Activated naive CD4-positive, alpha-beta T cell treated with anti-CD3 and anti-CD28 coated beads, Interleukin-2, amount 50 U/mL, for 72 hours (primary cell): ENCODE measurements around the gene POU6F1. TPM values are rescaled to one million over a fixed set of nuclear protein-coding genes. Genes with fewer than 3 reads are reported as not detected.
"Not testable (repeated sequence)": the region's sequence is repeated elsewhere in the genome, so short reads cannot be mapped to it uniquely, and the experiment has no call there.

Experiments
- ATAC-seq, 2 donors: fragments of 150-1000 bp; cut with Tn5 transposase; 2 replicates each; pipeline ENCODE4 v1.10.0; 2021; ENCODE audit warnings: mild to moderate bottlenecking in 2 of 2, moderate library complexity in 2 of 2
- DNase-seq, 2 donors: peaks; one replicate each; pipeline ENCODE4 v3.0.0; 2021 to 2022; ENCODE audit warnings: low spot score in 2 of 2
- H3K27ac Mint-ChIP-seq, 2 donors: one replicate each; pipeline ENCODE4 v1.8.0; 2022; ENCODE audit warnings: mild to moderate bottlenecking in 2 of 2, mixed read lengths in 2 of 2
- H3K36me3 Mint-ChIP-seq, 2 donors: one replicate each; pipeline ENCODE4 v1.8.0; 2022; ENCODE audit warnings: mixed read lengths in 2 of 2
- H3K9me3 Mint-ChIP-seq, 2 donors: one replicate each; pipeline ENCODE4 v1.8.0; 2022; ENCODE audit warnings: mixed read lengths in 2 of 2
- total RNA-seq, 2 donors: library from RNA; stranded (reverse); gene quantifications; one replicate each; pipeline ENCODE4 v1.2.3, GENCODE V29; 2022

POU6F1 gene
- total RNA-seq, 2 donors from 2014 or later, result 7.3 to 14.9 TPM

DNA sequence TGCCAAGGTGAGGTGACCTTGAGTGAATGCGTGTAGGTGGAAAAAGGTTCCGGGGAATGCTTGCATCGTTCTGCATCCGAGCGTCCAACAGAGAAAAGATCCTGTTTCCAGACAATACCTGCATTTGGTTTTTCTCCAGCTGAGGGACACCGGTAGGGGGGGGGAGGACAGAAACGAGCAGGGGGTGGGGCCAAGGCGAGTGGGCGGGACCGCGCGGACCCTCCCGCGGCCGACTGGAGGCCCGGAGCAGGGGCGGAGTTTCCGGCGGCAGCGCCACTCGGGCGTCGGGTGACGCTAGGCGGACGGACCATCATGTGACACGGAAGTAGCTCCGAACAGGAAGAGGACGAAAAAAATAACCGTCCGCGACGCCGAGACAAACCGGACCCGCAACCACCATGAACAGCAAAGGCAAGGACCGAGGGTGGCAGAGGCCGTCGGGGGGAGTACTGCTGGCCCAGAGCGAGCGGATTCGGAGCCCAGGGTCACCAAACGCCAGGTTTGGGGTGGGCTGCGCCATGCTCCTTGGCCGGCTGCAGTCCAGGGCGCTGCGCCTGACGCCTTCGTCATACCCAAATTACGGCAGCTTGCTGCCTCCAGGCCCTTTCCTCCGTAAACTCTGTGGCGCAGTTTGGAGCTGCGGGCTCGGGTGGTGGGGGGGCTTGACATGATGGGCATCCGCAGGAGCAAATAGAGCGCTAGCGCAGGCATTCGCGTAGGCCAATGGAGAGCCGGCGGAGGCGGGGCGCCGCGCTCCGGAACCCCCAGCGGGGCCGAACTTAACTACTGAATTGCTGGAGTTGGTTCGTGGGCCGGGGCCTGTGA, 20.9 kb upstream of the POU6F1 start, which contains the start of gene DAZAP2:
Gene DAZAP2, plus strand, starts transcription at position 317 of the 825 bp plus-strand sequence. Its CDS starts 82 bp downstream, at position 399.
- Mint-ChIP-seq H3K27ac (peak within 1 kb of the TSS; percentile 100), H3K36me3 (peaks cover 26 to 43% of the 10 kb centered on the region in 2 donors), H3K9me3 (no peaks in the 10 kb centered on the region)
- DNase-seq (peak; percentile 92 to 95), ATAC-seq (peak; percentile 94 to 96)

- peaks cover 26 to 41% of the 10 kb centered on the region in 2 donors for H3K36me3 Mint-ChIP-seq
- no peaks in the 10 kb centered on the region for H3K9me3 Mint-ChIP-seq
- peak overlapping the region; percentile 100 for H3K27ac Mint-ChIP-seq
- ATAC-seq (peak; percentile 6 to 8), DNase-seq (no peak)
These were observed 20.2 kb upstream of the POU6F1 start for GRCh38 chr12:51238037-51238509.

GRCh38 chr12:51234530-51234929, 16.7 kb upstream of the POU6F1 start:
- H3K36me3 Mint-ChIP-seq, result peaks cover 9 to 10% of the 10 kb centered on the region in 2 donors
- no peaks in the 10 kb centered on the region for H3K9me3 Mint-ChIP-seq
- ATAC-seq (no peak), DNase-seq (no peak)
- no peak overlapping the region for H3K27ac Mint-ChIP-seq

DNA sequence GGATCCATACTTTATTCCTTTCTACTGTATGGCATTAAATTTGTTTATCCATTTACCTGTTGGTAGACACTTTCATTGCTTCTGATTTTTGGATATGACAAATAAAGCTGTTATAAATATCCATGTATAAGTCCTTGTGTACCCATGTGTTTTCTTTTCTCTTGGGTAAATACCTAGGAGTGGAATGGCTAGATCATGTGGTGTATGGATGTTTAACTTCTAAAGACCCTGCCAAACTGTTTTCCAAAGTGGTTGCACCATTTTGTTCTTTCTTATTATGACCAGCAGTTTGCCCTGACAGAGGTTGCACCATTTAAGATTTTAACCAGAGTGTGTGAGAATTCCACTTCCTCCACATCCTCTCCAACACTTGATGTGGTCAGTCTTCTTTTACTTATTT, 14.8 kb upstream of the POU6F1 start:
- H3K27ac Mint-ChIP-seq, result no peak overlapping the region
- no peak for ATAC-seq

GRCh38 chr12:51229116-51229809, 11.4 kb upstream of the POU6F1 start:
- no peak for DNase-seq
- H3K36me3 Mint-ChIP-seq, result no peaks in the 10 kb centered on the region
- H3K27ac Mint-ChIP-seq, result no peak overlapping the region
- ATAC-seq, result no peak
- no peaks in the 10 kb centered on the region for H3K9me3 Mint-ChIP-seq

More for the DNA sequence above, 14.8 kb upstream of the POU6F1 start:
- Mint-ChIP-seq H3K36me3 (no peaks in the 10 kb centered on the region), H3K9me3 (no peaks in the 10 kb centered on the region)
- DNase-seq, result no peak

GRCh38 chr12:51227962-51228361, 10.1 kb upstream of the POU6F1 start:
- H3K27ac Mint-ChIP-seq, result no peak overlapping the region
- H3K9me3 Mint-ChIP-seq, result no peaks in the 10 kb centered on the region
- no peak for ATAC-seq
- no peak for DNase-seq
- no peaks in the 10 kb centered on the region for H3K36me3 Mint-ChIP-seq

GRCh38 chr12:51227112-51227511, 9.2 kb upstream of the POU6F1 start:
- not testable (repeated sequence) for DNase-seq, H3K36me3 Mint-ChIP-seq, H3K27ac Mint-ChIP-seq, ATAC-seq, H3K9me3 Mint-ChIP-seq

DNA sequence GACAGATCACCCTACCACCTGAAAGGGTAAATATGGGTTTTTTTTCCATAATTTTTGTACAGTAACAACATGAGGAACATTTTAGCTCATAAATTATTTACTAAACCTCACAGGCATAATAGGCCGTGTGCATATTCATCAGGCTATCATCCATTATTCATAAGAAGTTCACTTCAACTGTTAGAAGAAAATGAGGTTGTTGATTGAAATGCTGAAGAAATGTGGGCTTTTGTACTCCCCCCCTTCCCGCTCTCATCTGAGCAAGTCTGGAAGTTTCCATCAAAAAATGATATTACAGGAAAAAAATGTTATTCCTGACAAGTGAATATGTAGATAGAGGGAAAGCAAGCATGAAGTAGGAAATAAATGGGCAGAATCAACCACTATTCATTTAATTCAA, 7.9 kb upstream of the POU6F1 start:
- H3K9me3 Mint-ChIP-seq, result no peaks in the 10 kb centered on the region
- ATAC-seq (no peak), DNase-seq (no peak)
- H3K27ac Mint-ChIP-seq, result no peak overlapping the region
- no peaks in the 10 kb centered on the region for H3K36me3 Mint-ChIP-seq

- H3K36me3 Mint-ChIP-seq, result no peaks in the 10 kb centered on the region
- no peak for ATAC-seq
- DNase-seq, result no peak
- no peak overlapping the region for H3K27ac Mint-ChIP-seq
- no peaks in the 10 kb centered on the region for H3K9me3 Mint-ChIP-seq
These were observed 7.4 kb upstream of the POU6F1 start for GRCh38 chr12:51225234-51225633.

GRCh38 chr12:51224625-51225024, 6.8 kb upstream of the POU6F1 start:
- Mint-ChIP-seq H3K36me3 (no peaks in the 10 kb centered on the region), H3K27ac (no peak overlapping the region), H3K9me3 (no peaks in the 10 kb centered on the region)
- DNase-seq (no peak), ATAC-seq (no peak)

- H3K36me3 Mint-ChIP-seq, result peaks cover 0 to 5% of the 10 kb centered on the region in 2 donors
- ATAC-seq, result no peak
- no peaks in the 10 kb centered on the region for H3K9me3 Mint-ChIP-seq
- DNase-seq, result no peak
- H3K27ac Mint-ChIP-seq, result no peak overlapping the region
These were observed 4.6 kb upstream of the POU6F1 start for GRCh38 chr12:51222461-51222860.

GRCh38 chr12:51219857-51220256, 2.0 kb upstream of the POU6F1 start:
- ATAC-seq, H3K27ac Mint-ChIP-seq, DNase-seq, H3K9me3 Mint-ChIP-seq, H3K36me3 Mint-ChIP-seq: not testable (repeated sequence)

GRCh38 chr12:51219322-51219721, 1.5 kb upstream of the POU6F1 start:
- ATAC-seq, result no peak
- Mint-ChIP-seq H3K36me3 (peaks cover 3 to 5% of the 10 kb centered on the region in 2 donors), H3K27ac (peak overlapping the region; percentile 25 to 91), H3K9me3 (peaks cover 0 to 2% of the 10 kb centered on the region in 2 donors)
- DNase-seq, result no peak

DNA sequence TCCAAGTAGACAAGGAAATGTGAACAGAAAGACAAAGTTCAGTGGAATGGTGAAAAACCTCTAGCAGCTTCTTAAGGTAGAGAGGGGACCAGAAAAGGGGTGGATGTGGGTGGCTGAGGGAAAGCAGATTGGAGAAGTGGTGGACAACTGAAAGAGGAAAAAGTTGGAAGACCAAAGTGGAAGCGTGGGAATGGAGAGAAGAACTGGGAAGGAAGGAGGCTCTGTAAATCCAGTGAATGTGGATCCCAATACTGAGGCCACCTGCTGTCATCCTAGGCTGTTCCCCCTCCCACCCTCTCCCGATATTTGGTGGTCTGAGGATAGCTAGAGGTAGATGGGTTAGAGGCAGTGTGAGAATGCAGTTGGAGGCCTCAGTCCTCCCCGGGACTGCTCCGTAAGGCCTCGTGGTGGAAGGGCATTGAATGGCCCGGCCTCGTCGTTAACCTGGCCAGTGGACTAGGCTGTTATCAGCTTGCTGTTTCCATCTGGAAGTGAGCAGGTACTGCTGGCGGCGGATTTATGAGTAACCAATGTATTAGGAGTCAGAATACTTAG, 822 bp upstream of the POU6F1 start:
- DNase-seq (no peak), ATAC-seq (no peak)
- peaks cover 5 to 6% of the 10 kb centered on the region in 2 donors for H3K36me3 Mint-ChIP-seq
- H3K9me3 Mint-ChIP-seq, result peaks cover 0 to 4% of the 10 kb centered on the region in 2 donors
- peak overlapping the region; percentile 68 to 91 for H3K27ac Mint-ChIP-seq

DNA sequence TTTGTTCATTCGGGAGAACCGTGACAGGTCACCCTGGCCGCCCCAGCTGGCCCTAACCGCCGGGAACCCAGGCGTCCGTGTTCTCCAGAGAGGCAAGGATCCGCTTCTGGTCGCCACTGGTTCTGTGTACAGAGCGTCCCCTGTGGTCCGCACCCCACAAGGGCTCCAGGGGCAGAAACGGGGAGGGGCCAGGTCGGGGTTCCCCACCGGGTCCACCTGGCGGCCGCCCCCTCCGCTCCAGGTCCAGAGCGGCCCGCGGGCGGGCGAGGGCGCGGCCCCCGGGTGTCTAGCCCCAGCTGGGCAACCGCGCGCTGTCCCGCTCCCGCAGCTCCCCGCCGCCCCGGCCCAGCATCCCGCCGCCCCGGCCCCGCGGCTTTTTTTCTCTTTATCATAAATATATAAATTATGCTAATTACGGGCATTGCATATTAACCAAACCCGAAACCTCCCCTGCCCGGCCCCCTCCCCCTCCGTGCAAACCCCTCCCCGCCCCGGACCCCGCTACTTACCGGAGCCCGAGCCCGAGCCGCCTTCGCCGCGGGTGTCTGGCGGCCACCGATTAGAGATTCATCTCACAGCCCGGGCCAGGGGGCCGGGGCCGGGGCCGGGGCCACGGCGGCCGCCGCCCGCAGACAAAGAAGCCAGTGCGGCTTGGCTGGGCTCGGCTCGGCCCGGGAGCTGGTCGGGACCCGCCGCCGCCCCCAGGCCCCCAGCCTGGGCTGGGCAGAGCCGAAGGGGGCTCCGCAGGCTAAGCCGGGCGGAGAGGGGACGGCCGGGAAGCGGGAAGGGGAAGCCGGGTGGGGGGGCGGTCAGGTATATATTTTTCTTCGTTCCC, 512 bp downstream of the POU6F1 start:
- peak; percentile 57 to 62 for ATAC-seq
- H3K36me3 Mint-ChIP-seq, result peaks cover 5 to 6% of the 10 kb centered on the region in 2 donors
- H3K27ac Mint-ChIP-seq, result peak overlapping the region in 1 of 2 donors; percentile 91
- peak in 1 of 2 donors; percentile 34 for DNase-seq
- H3K9me3 Mint-ChIP-seq, result peaks cover 0 to 4% of the 10 kb centered on the region in 2 donors

DNA sequence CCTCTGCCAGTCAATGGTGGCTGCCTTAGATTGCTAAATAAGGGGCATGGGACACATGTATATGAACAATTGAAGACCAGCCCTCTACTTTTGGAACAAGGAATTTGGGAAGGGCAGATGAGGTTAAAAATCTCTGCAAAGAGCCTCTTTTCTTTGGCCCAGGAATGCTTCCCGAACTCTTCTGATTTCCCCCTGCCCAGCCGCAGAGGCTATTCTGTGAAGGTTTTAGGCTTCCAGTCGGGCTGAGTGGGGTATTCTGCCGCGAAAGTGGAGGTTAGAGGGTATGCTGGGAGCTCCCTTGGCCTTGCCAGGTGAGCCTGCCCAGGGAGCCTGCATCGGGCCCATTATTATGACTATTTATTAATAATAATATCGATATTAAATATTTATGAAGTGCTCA, 1.2 kb downstream of the POU6F1 start:
- Mint-ChIP-seq H3K36me3 (peaks cover 5 to 6% of the 10 kb centered on the region in 2 donors), H3K27ac (no peak overlapping the region), H3K9me3 (peaks cover 0 to 4% of the 10 kb centered on the region in 2 donors)
- ATAC-seq (no peak), DNase-seq (no peak)
